ENCODE results near the gene GREB1.

GREB1 gene

DNA sequence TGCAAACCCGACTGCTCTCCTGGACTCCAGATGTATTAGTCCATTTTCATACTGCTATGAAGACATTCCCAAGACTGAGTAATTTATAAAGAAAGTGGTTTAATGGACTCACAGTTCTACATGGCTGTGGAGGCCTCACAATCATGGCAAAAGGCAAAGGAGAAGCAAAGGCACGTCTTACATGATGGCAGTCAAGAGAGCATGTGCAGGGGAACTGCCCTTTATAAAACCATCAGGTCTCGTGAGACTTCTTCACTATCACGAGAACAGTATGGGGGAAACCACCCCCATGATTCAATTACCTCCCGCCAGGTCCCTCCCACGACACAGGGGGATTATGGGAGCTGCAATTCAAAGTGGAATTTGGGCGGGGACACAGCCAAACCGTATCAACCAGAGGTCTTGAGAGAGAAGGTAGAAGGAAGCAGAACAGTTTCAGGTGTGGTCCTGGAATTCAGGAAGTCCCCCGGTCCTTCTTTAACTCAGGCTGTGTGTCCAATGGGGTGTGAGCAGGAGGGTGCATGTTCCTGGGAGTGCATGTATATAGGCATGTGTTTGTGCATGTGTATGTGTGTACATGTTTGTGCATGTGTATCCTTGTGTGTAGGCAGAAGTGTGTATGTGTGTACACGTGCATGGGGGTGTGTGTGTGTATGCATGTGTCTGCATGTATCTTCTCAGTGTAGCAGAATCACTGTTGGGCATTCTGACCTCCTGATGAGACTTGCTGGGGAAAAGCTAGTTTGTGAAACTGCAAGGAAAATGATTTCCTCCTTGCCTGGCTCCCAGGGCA lies 46.2 kb downstream of the GREB1 start:
- Histone ChIP-seq H3K36me3 (no peaks in the 10 kb centered on the region), H3K4me3 (no peak overlapping the region), H3K27ac (no peak overlapping the region), H3K27me3 (peaks cover 0 to 9% of the 10 kb centered on the region in 2 donors), H3K9me3 (no peaks in the 10 kb centered on the region), H3K4me1 (peaks cover 0 to 5% (median 2%) of the 10 kb centered on the region in 4 donors)
- DNase-seq: no peak
- intact Hi-C loops (cut with DNase I; ENCODE audit: low total_unique reads): loop anchor here (5.0 kb wide), 1 partner anchor 103 kb away; no protein-coding TSS in a partner anchor
- TF ChIP-seq CTCF (IDR thresholded peaks at IDR 0.05): no peak

GRCh38 chr2:11580697-11581096 lies 46.9 kb downstream of the GREB1 start:
- Histone ChIP-seq H3K9me3 (no peaks in the 10 kb centered on the region), H3K27ac (no peak overlapping the region), H3K27me3 (peaks cover 0 to 10% of the 10 kb centered on the region in 2 donors), H3K4me3 (no peak overlapping the region), H3K4me1 (peaks cover 0 to 5% (median 2%) of the 10 kb centered on the region in 4 donors), H3K36me3 (no peaks in the 10 kb centered on the region)
- DNase-seq: no peak
- intact Hi-C loops (cut with DNase I; ENCODE audit: low total_unique reads): loop anchor here (5.0 kb wide), 1 partner anchor 103 kb away; no protein-coding TSS in a partner anchor
- TF ChIP-seq CTCF (IDR thresholded peaks at IDR 0.05): no peak

GRCh38 chr2:11581124-11581796 lies 47.4 kb downstream of the GREB1 start:
- no peak overlapping the region for H3K4me3 ChIP-seq
- intact Hi-C loops (cut with DNase I; ENCODE audit: low total_unique reads): loop anchor here (5.0 kb wide), 1 partner anchor 104 kb away; no protein-coding TSS in a partner anchor
- H3K9me3 ChIP-seq: no peaks in the 10 kb centered on the region
- peaks cover 0 to 10% of the 10 kb centered on the region in 2 donors for H3K27me3 ChIP-seq
- TF ChIP-seq CTCF (IDR thresholded peaks at IDR 0.05): no peak
- no peak for DNase-seq
- H3K27ac ChIP-seq: no peak overlapping the region
- H3K36me3 ChIP-seq: no peaks in the 10 kb centered on the region
- H3K4me1 ChIP-seq: peaks cover 0 to 5% (median 2%) of the 10 kb centered on the region in 4 donors

GRCh38 chr2:11581797-11582611 lies 48.2 kb downstream of the GREB1 start:
- intact Hi-C loops (cut with DNase I; ENCODE audit: low total_unique reads): loop anchor here (5.0 kb wide), 1 partner anchor 105 kb away; no protein-coding TSS in a partner anchor
- no peak for DNase-seq
- peaks cover 0 to 5% (median 2%) of the 10 kb centered on the region in 4 donors for H3K4me1 ChIP-seq
- no peak for TF ChIP-seq CTCF (IDR thresholded peaks at IDR 0.05)
- no peaks in the 10 kb centered on the region for H3K9me3 ChIP-seq
- no peaks in the 10 kb centered on the region for H3K36me3 ChIP-seq
- H3K27ac ChIP-seq: no peak overlapping the region
- peaks cover 0 to 10% of the 10 kb centered on the region in 2 donors for H3K27me3 ChIP-seq
- no peak overlapping the region for H3K4me3 ChIP-seq

DNA sequence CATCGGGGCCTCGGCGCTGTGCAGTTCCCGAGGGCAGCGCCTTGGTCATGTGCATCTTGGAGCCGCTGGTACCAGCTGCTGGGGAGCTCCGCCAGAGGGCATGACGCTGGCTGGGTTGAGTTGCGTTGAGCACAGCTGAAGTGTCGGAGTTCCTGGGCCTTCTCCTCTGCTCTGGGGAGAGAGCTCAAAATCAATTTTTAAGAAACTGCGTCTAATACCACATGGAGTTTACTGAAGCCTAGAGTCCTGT lies 48.7 kb downstream of the GREB1 start:
- no peak overlapping the region for H3K27ac ChIP-seq
- H3K4me1 ChIP-seq: peaks cover 0 to 5% (median 2%) of the 10 kb centered on the region in 4 donors
- H3K4me3 ChIP-seq: no peak overlapping the region
- intact Hi-C loops (cut with DNase I; ENCODE audit: low total_unique reads): loop anchor here (5.0 kb wide), 1 partner anchor 105 kb away; no protein-coding TSS in a partner anchor
- no peak for DNase-seq
- H3K9me3 ChIP-seq: no peaks in the 10 kb centered on the region
- H3K27me3 ChIP-seq: peaks cover 0 to 10% of the 10 kb centered on the region in 2 donors
- H3K36me3 ChIP-seq: no peaks in the 10 kb centered on the region
- no peak for TF ChIP-seq CTCF (IDR thresholded peaks at IDR 0.05)
